Right lung (tissue), 5 donors: ENCODE data around the gene ACAA2. TPM values are rescaled to one million over a fixed set of nuclear protein-coding genes. Genes with fewer than 3 reads are reported as not detected.

ENCODE experiments used
- DNase-seq, 2 donors: peaks; one replicate each; pipeline ENCODE4 v3.0.0-alpha.2; 2013
- polyA plus RNA-seq, 5 donors: library from polyadenylated mRNA; unstranded; fragments of 120-200 nt; gene quantifications; one replicate each; pipeline versions ENCODE4 v1.2.1 to v1.2.3, GENCODE V29; 2013; ENCODE audit warnings: inconsistent platforms in 1 of 5, low replicate concordance in 1 of 5; ENCODE audit not compliant: insufficient read length in 5 of 5, insufficient read depth in 1 of 5

Gene ACAA2
- polyA plus RNA-seq, 5 donors: 74.5 to 110 (median 101) TPM

DNA sequence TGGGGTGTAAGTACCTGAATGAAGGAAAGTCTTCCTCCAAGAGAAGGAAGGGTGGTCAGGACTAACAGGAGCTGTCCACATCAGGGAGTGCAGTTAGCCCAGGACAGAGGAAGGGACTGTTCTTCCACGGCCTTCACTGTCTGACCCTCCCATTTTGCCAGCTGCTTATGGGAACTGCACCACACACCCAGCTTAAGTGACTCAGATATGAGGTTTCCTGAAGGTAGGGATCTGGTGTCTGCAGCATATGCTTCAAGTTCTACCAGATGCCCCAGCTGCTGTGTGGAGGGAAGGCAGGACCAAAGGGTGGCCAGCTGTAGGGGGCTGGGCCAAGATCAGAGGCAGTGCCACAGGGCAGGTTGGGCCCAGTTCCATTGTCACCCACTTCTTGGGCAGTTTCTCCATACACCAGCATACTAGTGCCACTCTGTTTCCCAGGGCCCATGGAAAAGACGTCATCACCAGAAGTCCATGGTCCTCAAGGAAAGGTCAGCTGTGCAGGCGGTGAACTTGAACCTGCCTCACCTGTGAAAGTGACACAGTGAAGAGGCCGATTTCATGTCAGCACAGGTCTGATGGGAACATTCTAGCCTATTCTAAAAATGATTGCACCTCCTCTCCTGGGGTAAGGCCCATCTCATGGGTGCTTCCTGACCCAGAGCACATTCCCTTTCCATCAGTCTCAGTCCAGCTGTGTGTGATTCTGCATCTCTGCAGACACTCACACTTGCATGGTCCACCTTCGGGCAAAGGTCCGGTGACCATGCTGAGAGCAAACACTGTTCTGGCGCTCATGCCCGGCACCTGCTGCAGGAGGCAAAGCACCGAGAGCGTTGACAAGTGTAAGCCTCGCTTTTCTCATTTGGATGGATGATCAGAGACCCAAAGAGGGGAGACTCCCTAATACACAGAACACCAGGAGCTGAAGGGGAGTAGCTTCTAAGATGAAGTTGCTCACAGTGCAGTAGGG, 68.0 kb downstream of the ACAA2 start:
- DNase-seq: no peak

DNA sequence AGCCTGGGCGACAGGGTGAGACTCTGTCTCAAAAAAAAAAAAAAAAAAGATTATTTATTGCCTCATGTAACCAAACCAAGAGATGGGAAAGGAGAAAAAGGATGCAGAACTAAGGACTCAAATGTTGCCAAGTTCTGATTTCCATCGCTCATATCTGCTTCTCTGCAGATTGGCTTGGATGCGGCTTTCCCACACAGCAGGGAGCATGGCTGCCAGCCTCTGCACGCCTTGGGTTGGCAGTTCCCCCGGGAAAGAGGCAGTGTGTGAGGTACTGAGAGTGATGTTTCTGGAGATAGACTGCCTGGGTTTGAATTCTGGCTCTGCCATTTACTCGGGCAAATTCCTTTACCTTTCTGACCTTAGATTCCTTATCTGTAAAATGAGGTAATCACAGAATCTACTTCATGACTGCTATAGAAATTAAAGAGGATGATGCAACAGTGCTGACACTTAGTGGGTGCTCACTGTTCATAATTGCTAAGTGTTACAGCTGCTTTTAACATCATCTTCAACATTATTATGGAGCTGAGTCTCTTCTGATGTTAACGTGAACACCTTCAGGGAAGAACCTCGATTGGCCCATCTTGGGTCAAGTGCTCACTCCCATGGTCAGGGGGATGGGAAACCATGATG, 68.8 kb downstream of the ACAA2 start:
- DNase-seq: no peak

- DNase-seq: no peak
Observed at GRCh38 chr18:49743117-49743567, 70.2 kb downstream of the ACAA2 start.

GRCh38 chr18:49742316-49743116, 70.8 kb downstream of the ACAA2 start:
- no peak for DNase-seq

DNA sequence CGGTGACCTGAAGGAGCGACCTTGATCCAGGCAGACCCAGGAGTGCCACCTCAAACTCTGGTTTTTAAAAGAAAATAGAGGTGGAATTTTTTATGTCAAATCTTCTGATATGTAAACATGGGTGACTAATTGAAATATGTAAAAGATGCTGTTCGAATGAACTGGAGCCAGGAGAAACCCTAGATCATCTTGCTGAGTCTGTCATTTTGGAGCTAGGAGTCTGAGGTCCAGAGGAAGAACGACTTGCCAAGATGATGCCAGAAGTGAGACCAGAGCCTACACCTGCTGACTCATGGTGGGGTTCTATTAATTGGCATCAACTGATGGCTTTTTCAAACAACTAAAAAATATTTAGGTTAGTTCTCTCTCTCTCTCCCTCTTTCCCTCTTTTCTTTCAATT, 74.1 kb downstream of the ACAA2 start:
- DNase-seq: no peak

DNA sequence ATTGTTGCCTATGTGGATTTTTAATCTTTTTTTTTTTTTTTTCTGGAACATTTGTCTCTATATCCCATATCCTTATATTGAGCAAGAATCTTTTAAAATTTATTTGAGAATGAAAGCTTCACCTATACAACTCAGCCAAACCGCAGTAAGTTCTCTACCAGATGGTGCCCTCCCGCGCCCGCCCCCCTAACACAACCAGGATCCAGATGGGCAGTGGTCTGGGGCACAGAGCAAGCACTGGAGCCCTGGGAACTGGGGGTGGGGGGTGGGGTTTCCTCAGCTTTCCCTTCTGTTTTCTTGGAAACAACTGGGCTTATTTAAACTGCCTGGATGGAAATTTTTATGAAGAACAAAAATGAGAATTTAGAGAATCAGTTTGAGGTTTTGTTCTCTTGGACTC, 74.6 kb downstream of the ACAA2 start:
- DNase-seq: no peak

GRCh38 chr18:49734836-49735235, 78.5 kb downstream of the ACAA2 start:
- DNase-seq: no peak

GRCh38 chr18:49733896-49734585, 79.3 kb downstream of the ACAA2 start:
- no peak for DNase-seq

DNA sequence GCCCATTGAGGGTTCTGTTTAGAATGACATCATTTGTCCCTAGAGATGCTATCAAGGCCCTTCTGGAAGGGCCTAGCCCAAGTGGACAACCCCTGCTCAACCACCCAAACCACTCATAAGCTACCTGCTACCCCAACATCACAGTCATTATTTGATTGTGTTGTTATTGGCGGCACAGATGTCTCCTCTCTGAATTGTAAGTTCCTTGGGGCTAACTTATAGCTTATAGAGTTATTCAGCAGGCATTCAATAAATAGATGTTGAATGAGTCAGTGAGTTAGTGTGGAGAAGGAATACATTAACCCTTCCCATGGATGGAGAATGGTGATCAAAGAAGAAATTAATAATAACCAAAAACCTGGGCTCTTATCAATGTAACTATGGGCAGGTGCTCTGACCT, 80.0 kb downstream of the ACAA2 start:
- no peak for DNase-seq
